GM12878 (cell line): ENCODE data around the gene STRN4. TPM values are rescaled to one million over a fixed set of nuclear protein-coding genes. Genes with fewer than 3 reads are reported as not detected.

Experiments used
- BMI1 ChIP-seq: fragments of 450-650 bp; IDR thresholded peaks from 2 replicates; pipeline ENCODE4 v1.6.1; 2016; ENCODE audit warnings: mild to moderate bottlenecking, moderate library complexity, borderline replicate concordance
- KAT2A ChIP-seq: conservative IDR thresholded peaks from 2 replicates; pipeline ENCODE4 v1.6.1; 2011; ENCODE audit warnings: low read depth, low read length; ENCODE audit not compliant: control insufficient read depth
- MEF2A ChIP-seq: IDR thresholded peaks from 2 replicates; pipeline ENCODE4 v1.6.1; 2011; ENCODE audit warnings: low read depth, mild to moderate bottlenecking, low read length, moderate library complexity; ENCODE audit not compliant: insufficient read depth
- PAX5 ChIP-seq: IDR thresholded peaks from 2 replicates; pipeline ENCODE4 v1.6.1; 2011; ENCODE audit warnings: low read depth, low read length, borderline replicate concordance
- POLR2A ChIP-seq: IDR thresholded peaks from 2 replicates; pipeline ENCODE4 v1.6.1; 2011; ENCODE audit warnings: low read depth, mild to moderate bottlenecking, low read length
- SIX5 ChIP-seq: IDR thresholded peaks from 2 replicates; pipeline ENCODE4 v1.6.1; 2011; ENCODE audit warnings: mild to moderate bottlenecking, low read depth, low read length, moderate library complexity; ENCODE audit not compliant: severe bottlenecking
- YBX1 ChIP-seq: fragments of 450-650 bp; IDR thresholded peaks from 2 replicates; pipeline ENCODE4 v1.6.1; 2016; ENCODE audit warnings: antibody characterized with exemption
- ZZZ3 ChIP-seq: IDR thresholded peaks from 2 replicates; pipeline ENCODE4 v1.6.1; 2011; ENCODE audit warnings: low read depth; ENCODE audit not compliant: control insufficient read depth, insufficient read length
- polyA plus RNA-seq, 11 experiments: library from polyadenylated mRNA; depleted of rRNA in 4 of 11; unstranded in 6 of 11; stranded (reverse) in 5 of 11; fragments of >200 nt; fragmentation: Nextera tagmentation in 4 of 11; fragmentation: Illumina TruSeq in 1 of 11; extraction: Ambion mirVana in 4 of 11; extraction: Trizol in 1 of 11; gene quantifications; 1 replicate in 1 of 11; 2 replicates in 10 of 11; pipeline versions ENCODE4 v1.2.1 to v1.2.3, GENCODE V29; 2011 to 2016; ENCODE audit warnings: inconsistent platforms in 2 of 11, missing spikeins in 2 of 11, low read depth in 1 of 11
- total RNA-seq, 4 experiments: library from RNA; depleted of rRNA in 3 of 4; stranded (reverse); fragments of >200 nt in 3 of 4; fragmentation: Illumina TruSeq in 1 of 4; extraction: Trizol in 1 of 4; gene quantifications; 2 replicates each; pipeline versions ENCODE4 v1.2.1 to v1.2.3, GENCODE V29; 2013 to 2021
- TF ChIP-seq, protein P1 (sequence below): fragments of 150-350 bp; IDR thresholded peaks from 2 replicates; pipeline ENCODE4 v1.6.1; 2016; ENCODE audit warnings: low read depth, low read length

STRN4 gene
- total and polyA plus RNA-seq, 10 of the 15 experiments (the other 5 are each of a cell fraction or from before 2014, with no cell fraction given): 0.42 to 62.8 (median 22.5) TPM

DNA sequence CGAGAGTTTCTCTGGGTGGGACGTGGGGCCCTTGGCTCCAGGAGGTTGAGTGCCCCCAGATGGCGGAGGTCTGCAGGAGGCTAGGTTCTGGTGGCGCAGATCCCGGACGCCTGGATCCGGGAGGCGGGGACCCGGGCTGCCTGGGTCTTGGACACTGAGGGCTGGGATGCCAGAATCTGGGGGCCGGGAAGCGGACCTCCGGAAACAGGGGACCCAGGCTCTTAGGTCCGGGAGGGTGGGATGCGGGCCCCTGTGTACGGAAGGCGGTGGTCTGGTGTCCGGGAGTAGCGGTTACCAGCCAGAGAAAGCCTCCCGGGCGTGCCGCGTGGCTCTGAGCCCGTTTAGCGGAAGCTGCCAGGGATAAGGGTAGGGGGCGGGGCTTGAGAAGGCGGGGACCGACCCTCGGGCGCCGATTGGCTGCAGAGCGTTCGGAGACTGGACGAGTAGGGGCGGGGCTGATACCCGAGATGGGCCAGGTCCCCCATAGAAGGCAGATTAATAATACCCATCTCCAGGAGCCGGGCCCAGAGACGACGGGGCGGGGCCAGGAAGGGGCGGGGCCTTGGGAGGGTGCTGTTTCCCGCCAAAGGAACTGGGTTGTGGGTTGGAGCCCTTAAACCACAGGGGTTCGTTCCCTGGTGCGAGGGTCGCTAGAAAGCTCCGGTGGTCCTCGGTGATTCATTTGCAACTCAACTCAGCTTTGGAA, 42.2 kb upstream of the STRN4 start, which contains the start of gene SLC1A5 (continued):
- TF ChIP-seq, protein P1, sequence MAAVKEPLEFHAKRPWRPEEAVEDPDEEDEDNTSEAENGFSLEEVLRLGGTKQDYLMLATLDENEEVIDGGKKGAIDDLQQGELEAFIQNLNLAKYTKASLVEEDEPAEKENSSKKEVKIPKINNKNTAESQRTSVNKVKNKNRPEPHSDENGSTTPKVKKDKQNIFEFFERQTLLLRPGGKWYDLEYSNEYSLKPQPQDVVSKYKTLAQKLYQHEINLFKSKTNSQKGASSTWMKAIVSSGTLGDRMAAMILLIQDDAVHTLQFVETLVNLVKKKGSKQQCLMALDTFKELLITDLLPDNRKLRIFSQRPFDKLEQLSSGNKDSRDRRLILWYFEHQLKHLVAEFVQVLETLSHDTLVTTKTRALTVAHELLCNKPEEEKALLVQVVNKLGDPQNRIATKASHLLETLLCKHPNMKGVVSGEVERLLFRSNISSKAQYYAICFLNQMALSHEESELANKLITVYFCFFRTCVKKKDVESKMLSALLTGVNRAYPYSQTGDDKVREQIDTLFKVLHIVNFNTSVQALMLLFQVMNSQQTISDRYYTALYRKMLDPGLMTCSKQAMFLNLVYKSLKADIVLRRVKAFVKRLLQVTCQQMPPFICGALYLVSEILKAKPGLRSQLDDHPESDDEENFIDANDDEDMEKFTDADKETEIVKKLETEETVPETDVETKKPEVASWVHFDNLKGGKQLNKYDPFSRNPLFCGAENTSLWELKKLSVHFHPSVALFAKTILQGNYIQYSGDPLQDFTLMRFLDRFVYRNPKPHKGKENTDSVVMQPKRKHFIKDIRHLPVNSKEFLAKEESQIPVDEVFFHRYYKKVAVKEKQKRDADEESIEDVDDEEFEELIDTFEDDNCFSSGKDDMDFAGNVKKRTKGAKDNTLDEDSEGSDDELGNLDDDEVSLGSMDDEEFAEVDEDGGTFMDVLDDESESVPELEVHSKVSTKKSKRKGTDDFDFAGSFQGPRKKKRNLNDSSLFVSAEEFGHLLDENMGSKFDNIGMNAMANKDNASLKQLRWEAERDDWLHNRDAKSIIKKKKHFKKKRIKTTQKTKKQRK: no peak
- no peak for TF ChIP-seq SIX5
- no peak for TF ChIP-seq BMI1
- TF ChIP-seq ZZZ3: no peak
- TF ChIP-seq KAT2A: no peak
- peak; percentile 100 for TF ChIP-seq POLR2A
- no peak for TF ChIP-seq YBX1
- TF ChIP-seq MEF2A: 0 out of 2 replicates have a peak, but pooled peaks have one; percentile 34
- TF ChIP-seq PAX5: no peak
- TF ChIP-seq, all 136 proteins: peak for 47
